ENCODE measurements around the gene SLC25A40.
A peak's percentile ranks its signal among the peaks of the same experiment; 100 is the strongest.
"Not testable (repeated sequence)": the region's sequence is repeated elsewhere in the genome, so short reads cannot be mapped to it uniquely, and the experiment has no call there.

The SLC25A40 gene

DNA sequence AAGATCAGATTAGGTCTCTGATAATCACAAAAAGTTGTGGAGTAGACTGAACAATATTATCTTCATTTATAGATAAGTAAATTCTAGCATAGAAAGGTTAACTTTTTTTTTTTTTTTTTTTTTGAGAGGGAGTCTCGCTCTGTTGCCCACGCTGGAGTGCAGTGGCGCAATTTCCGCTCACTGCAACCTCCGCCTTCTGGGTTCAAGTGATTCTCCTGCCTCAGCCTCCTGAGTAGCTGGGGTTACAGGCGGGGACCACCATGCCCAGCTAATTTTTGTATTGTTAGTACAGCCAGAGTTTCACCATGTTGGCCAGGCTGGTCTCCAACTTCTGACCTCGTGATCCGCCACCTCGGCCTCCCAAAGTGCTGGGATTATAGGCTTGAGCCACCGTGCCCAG, 2.8 kb downstream of the SLC25A40 start:
- DNase-seq (ENCODE audit: extremely low spot score, insufficient read length, low read depth); FAIRE-seq: not testable (repeated sequence)

DNA sequence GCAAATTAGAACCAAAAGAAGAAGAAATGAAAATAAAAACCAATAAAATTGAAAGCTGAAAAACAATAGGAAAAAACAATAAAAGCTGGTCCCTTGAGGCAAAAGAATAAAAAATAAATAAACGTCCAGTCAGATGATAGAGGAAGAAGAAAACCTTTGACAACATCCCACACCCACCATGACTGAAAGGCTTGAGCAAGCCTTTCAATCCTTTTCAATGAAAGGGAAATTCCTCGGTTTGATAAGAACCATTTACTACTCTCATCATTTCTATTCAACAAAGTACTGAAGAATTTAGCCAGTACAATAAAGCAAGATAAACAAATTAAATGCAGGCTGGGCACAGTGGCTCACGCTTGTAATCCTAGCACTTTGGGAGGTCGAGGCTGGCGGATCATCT, 3.8 kb downstream of the SLC25A40 start:
- DNase-seq (ENCODE audit: extremely low spot score, insufficient read length, low read depth) = no peak
- FAIRE-seq = no peak

DNA sequence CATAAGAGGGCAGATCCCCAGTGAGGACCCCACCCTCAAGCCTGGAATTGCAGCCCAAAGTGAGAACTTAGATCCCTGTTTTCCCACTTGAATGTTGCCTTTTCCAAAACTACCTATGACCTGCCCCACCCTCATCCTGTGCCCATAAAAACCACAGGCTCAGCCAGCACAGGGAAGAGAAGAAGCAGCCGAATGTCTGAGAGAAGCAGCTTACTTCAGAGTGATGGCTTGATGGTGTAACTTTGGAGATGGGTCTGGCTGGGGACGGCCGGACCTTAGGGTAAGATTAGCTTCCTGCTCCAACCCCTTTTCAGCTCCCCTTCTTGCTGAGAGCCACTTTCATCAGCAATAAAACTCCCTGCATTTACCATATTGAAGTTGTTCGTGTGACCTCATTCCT, 5.7 kb downstream of the SLC25A40 start:
- no peak for FAIRE-seq
- no peak for DNase-seq (ENCODE audit: extremely low spot score, insufficient read length, low read depth)

DNA sequence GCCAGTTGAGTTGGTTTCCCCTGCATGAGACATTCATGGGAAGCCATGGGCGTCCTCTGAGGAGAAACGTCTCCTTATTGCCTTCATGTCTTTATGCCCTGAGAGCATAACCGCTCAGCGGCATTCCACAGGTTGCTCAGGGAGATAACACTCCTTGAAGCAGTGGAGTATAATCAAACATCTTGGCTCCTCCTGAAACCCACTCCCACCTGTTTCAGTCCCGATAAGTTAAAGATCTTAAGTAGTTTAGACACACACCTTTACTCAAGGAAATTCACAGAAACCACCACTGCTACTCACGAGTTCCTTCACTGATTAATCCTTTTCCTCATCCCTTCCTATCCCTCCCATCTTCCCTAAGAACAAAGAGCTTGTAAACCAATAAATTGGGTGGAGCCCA, 9.6 kb downstream of the SLC25A40 start:
- not testable (repeated sequence) for FAIRE-seq; DNase-seq (ENCODE audit: extremely low spot score, insufficient read length, low read depth)

- DNase-seq (ENCODE audit: extremely low spot score, insufficient read length, low read depth) = no peak
- FAIRE-seq = no peak
These were observed 10.1 kb downstream of the SLC25A40 start for GRCh38 chr7:87866089-87866488.

- FAIRE-seq (no peak), DNase-seq (ENCODE audit: extremely low spot score, insufficient read length, low read depth) (no peak)
These were observed 17.6 kb downstream of the SLC25A40 start for GRCh38 chr7:87858417-87859100.

DNA sequence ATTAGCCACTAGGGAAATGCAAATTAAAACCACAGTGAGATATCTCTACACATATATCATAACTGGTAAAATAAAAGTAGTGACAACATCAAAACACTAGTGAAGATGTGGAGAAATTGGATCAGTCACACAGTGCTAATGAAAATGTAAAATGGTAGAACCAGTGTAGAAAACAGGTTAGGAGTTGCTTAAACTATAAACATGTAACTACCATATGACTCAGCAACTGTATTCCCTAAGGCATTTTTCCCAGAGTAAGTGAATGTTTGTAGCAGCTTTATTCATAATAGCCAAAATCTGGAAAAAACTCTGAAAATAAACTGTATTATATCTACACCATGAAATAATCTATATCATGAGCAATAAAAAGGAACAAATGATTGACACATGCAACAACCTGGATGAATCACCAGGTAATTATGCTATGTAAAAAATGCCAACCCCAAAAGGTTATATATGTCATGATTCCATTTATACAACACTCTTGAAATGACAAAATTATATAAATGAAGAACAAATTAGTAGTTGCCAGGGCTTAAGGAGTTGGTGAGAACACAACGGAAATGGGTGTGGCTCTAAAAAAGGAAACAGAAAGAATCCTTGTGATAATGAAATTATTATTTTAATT, 22.8 kb downstream of the SLC25A40 start:
- DNase-seq (ENCODE audit: extremely low spot score, insufficient read length, low read depth) = no peak
- peak; percentile 48 for FAIRE-seq

DNA sequence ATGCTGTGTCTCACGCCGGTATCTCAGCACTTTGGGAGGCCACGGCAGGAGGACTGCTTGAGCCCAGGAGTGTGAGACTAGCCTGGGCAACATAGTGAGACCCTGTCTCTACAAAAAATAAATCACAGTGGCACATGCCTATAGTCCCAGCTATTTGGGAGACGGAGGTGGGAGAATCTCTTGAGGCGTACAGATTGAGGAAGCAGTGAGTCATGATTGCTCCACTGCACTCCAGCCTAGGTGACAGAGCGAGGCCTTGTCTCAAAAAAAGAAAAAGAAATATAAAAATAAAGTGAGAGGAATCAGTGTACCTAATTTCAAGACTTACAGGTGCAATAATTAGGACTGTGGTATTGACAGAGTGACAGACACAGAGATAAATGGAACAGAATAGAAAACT, 23.9 kb downstream of the SLC25A40 start:
- DNase-seq (ENCODE audit: extremely low spot score, insufficient read length, low read depth) = no peak
- no peak for FAIRE-seq

DNA sequence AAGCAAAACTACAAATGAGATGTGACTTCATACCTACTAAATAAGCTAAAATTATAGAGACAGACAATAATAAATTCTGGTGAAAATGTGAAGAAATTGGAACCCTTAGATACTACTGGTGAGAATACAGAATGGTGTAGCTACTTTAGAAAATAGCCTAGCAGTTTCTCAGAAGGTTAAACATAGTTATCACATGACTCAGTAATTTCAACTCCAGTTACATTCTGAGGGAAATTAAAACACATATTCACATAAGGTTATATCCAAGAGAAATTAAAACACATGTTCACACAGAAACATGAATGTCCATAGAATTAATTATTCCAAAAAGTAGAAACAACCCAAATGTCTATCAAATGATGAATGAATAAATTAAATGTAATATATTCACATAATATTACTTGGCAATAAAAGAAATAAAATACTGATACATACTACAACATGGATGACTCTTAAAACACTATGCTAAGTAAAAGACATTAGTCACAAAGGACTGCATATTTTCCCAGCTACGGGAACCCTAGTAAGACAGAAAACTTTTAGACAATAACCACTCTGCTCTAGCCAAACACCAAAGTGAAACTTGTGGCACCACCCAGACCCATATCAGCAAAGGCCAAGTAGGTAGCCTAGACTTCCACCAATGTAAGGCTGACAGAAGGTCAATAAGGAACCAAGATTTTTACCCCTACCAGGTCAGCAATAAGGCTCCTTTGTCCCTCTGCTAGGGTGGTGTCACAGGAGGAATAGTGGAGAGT, 25.1 kb downstream of the SLC25A40 start:
- DNase-seq (ENCODE audit: extremely low spot score, insufficient read length, low read depth) (no peak), FAIRE-seq (no peak)

DNA sequence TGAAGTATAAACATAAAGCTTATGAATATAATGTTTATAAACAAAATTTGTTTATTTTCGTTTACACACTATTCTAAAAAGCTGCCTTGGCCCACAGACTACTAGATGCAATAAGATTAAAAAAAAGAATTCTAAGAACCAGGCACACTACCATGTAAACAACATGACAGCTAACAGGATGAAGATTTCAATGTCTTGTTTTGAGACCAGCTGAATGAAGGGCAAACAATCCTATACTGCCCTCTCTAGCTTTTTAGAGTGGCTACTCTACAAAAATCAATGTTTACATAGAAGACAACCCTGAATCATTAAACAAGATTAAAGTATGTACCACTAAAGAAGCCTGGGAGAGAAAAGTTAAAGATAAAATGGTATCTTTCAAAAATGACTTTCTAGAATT, 38.6 kb downstream of the SLC25A40 start:
- DNase-seq (ENCODE audit: extremely low spot score, insufficient read length, low read depth) (no peak), FAIRE-seq (no peak)

GRCh38 chr7:87833130-87833529, 43.0 kb downstream of the SLC25A40 start:
- DNase-seq (ENCODE audit: extremely low spot score, insufficient read length, low read depth) (no peak), FAIRE-seq (no peak)

DNA sequence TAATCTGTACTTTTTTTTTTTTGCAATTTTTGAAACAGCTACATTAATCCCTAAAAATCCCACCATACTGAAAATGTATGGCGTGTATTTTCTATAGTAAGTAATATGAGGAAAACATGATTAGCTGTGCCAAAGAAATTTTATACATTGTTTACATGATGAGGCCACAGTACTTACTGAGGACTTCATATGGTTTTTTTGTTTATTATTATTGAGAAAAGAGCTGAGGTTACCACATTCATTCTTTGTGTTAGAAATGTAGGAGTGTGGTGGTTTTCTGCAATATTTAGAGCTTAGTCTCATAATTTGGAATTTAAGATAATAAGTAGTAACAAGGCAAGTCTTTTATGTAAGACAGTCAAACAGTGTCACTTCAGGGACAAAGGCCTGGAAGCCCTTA, 45.1 kb downstream of the SLC25A40 start:
- DNase-seq (ENCODE audit: extremely low spot score, insufficient read length, low read depth) (no peak), FAIRE-seq (no peak)

GRCh38 chr7:87828383-87828782, 47.8 kb downstream of the SLC25A40 start:
- DNase-seq (ENCODE audit: extremely low spot score, insufficient read length, low read depth); FAIRE-seq: not testable (repeated sequence)

DNA sequence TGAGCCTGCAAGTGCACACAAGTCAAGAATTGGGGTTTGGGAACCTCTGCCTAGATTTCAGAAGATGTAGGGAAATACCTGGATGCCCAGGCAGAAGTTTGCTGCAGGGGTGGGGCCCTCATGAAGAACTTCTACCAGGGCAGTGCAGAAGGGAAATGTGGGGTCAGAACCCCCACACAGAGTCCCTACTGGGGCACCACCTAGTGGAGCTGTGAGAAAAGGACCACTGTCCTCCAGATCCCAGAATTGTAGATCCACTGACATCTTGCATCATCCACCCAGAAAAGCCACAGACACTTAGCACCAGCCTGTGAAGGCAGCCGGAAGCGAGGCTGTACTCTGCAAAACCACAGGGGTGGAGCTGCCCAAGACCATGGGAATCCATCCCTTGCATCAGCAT, 50.8 kb downstream of the SLC25A40 start:
- FAIRE-seq; DNase-seq (ENCODE audit: extremely low spot score, insufficient read length, low read depth): not testable (repeated sequence)

- not testable (repeated sequence) for FAIRE-seq; DNase-seq (ENCODE audit: extremely low spot score, insufficient read length, low read depth)
These were observed 54.1 kb downstream of the SLC25A40 start for GRCh38 chr7:87822056-87822455.

DNA sequence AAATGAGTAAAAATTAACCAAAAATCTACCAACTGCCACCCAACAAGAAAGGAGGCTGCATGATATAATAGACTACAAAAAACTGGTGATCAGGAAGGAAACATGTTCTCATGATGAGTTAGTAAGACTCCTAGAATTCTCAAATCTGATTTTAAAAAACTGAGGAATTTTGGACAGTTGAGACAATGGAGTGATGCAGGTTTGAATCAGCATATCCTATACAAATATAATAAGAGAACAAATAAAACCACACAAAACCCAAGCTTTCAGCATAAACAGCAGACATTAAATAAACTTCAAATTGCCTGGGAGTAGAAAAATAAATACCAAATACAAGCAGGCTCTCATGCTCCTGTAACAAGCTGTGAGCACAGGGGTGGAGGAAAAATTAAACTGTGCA, 57.8 kb downstream of the SLC25A40 start:
- DNase-seq (ENCODE audit: extremely low spot score, insufficient read length, low read depth) = no peak
- no peak for FAIRE-seq

- no peak for FAIRE-seq
These were observed 59.8 kb downstream of the SLC25A40 start for GRCh38 chr7:87816389-87816788.

DNA sequence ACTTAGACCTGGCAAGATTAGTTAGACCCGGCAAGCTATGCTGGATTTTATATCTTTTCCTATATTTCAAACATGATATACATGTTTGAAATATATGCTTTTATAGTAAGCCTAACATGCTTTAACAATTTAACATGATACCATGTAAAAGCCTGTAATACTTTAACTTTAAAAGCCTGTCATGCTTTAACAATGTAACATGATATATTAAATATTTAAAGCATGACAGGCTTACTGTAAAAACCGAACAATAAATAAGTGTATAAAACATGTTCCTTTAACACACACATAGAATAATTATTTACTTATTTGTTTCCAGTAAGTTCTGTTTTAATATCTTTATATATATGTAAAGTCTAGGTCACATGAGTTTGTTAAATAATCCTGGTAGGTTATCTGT, 65.4 kb downstream of the SLC25A40 start:
- DNase-seq (ENCODE audit: extremely low spot score, insufficient read length, low read depth) (no peak), FAIRE-seq (no peak)

More at GRCh38 chr7:87816389-87816788, 59.8 kb downstream of the SLC25A40 start:
- DNase-seq (ENCODE audit: extremely low spot score, insufficient read length, low read depth) = no peak

DNA sequence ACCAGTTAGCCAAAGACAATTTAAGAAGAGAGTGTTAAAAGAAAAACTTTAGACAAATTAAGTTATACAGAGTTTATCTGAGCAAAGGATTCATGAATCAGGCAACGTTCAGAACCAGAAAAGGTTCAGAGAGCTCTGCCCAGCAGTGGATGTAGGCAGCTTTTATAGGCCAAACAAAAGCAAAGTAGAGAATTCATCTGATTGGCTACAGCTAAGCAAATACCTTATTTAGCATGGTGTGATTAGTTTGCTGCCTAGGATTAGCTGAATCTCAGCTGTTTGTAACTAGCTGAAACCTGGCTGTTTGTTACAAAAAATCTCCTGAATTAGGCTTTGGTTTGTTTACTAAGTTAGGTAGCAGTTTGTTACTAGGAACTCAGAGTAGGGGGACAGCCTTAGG, 66.0 kb downstream of the SLC25A40 start:
- DNase-seq (ENCODE audit: extremely low spot score, insufficient read length, low read depth) (no peak), FAIRE-seq (peak; percentile 21)

DNA sequence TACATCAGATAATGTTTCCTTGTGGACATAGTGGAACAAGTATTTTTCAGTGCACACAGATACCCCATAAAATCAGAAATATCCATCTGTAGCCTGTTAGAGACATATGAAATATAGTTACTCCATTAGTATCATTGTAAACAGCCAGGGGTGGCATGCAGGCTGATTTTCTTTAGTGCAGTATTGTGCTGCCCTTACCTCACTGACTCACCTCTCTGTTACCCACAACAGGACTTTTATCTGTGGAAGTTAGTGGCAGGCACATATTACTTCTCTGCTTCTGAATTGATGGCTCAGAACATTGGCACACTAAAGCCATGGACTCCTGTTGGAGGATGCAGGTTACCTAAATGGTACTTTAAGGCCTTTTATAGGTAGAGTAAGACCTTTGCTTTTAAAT, 70.0 kb downstream of the SLC25A40 start:
- DNase-seq (ENCODE audit: extremely low spot score, insufficient read length, low read depth) = no peak
- FAIRE-seq = no peak

DNA sequence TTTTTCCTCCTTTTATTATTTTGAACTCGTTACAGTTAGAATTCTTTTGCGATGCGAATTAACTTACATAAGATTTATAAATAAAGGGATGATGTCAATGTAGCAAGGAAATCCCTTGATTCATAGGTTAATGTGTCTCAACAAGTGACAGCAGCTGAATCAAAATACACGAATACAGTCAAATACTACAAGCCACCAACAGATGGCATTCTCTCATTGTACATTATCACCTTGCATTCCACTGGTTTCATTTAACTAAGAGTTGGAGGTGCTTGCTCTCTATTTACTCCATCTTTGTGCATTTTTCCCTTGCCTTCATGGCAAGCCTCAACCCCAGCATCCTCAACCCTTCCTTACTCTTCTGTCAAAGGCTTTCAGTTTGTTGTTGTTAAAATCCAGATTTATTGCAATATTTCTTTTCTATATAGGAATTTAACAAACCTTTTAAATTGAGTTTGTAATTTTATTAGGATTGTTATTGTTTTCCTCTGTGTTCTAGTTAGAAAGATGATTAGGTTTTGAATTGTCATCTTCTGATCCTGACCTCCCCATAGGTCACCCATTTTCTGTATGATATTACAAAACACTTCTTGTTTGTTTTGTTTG, 78.3 kb downstream of the SLC25A40 start:
- FAIRE-seq (peak; percentile 93), DNase-seq (ENCODE audit: extremely low spot score, insufficient read length, low read depth) (peak; percentile 5)
